Measurements from ENCODE around the gene MCCC1. TPM values are rescaled to one million over a fixed set of nuclear protein-coding genes. Genes with fewer than 3 reads are reported as not detected.
A peak's percentile ranks its signal among the peaks of the same experiment; 100 is the strongest.

The MCCC1 gene
- total RNA-seq, 1 donor from 2014 or later: 32.2 TPM

- DNase-seq (ENCODE audit: low spot score, unreplicated experiment): no peak
- Mint-ChIP-seq H3K4me1 (ENCODE audit: low read depth) (peaks cover 17% of the 10 kb centered on the region), H3K27ac (peak overlapping the region; percentile 99), H3K36me3 (ENCODE audit: insufficient read depth) (peaks cover 12% of the 10 kb centered on the region), H3K4me3 (ENCODE audit: low read depth) (peak overlapping the region; percentile 10), H3K9me3 (ENCODE audit: low read depth) (peaks cover 5% of the 10 kb centered on the region), H3K27me3 (no peaks in the 10 kb centered on the region)
- no peak for TF ChIP-seq CTCF (IDR thresholded peaks at IDR 0.05; ENCODE audit: unreplicated experiment)
Observed at GRCh38 chr3:183100376-183100775, 1.1 kb upstream of the MCCC1 start.

GRCh38 chr3:183099838-183100204 is 525 bp upstream of the MCCC1 start:
- Mint-ChIP-seq H3K36me3 (ENCODE audit: insufficient read depth) (peaks cover 12% of the 10 kb centered on the region), H3K9me3 (ENCODE audit: low read depth) (peaks cover 5% of the 10 kb centered on the region), H3K27ac (peak overlapping the region; percentile 99), H3K4me3 (ENCODE audit: low read depth) (peak overlapping the region; percentile 96), H3K4me1 (ENCODE audit: low read depth) (peaks cover 17% of the 10 kb centered on the region), H3K27me3 (no peaks in the 10 kb centered on the region)
- DNase-seq (ENCODE audit: low spot score, unreplicated experiment): no peak
- no peak for TF ChIP-seq CTCF (IDR thresholded peaks at IDR 0.05; ENCODE audit: unreplicated experiment)

GRCh38 chr3:183098536-183099025 is 715 bp downstream of the MCCC1 start:
- Mint-ChIP-seq H3K4me1 (ENCODE audit: low read depth) (peaks cover 17% of the 10 kb centered on the region), H3K36me3 (ENCODE audit: insufficient read depth) (peaks cover 14% of the 10 kb centered on the region), H3K27me3 (no peaks in the 10 kb centered on the region), H3K27ac (peak overlapping the region; percentile 99), H3K4me3 (ENCODE audit: low read depth) (peak overlapping the region; percentile 96), H3K9me3 (ENCODE audit: low read depth) (peaks cover 5% of the 10 kb centered on the region)
- no peak for TF ChIP-seq CTCF (IDR thresholded peaks at IDR 0.05; ENCODE audit: unreplicated experiment)
- DNase-seq (ENCODE audit: low spot score, unreplicated experiment): no peak

GRCh38 chr3:183094711-183095110 is 4.6 kb downstream of the MCCC1 start:
- Mint-ChIP-seq H3K36me3 (ENCODE audit: insufficient read depth) (peaks cover 30% of the 10 kb centered on the region), H3K9me3 (ENCODE audit: low read depth) (no peaks in the 10 kb centered on the region), H3K4me3 (ENCODE audit: low read depth) (no peak overlapping the region), H3K27me3 (no peaks in the 10 kb centered on the region), H3K27ac (no peak overlapping the region), H3K4me1 (ENCODE audit: low read depth) (peaks cover 13% of the 10 kb centered on the region)
- TF ChIP-seq CTCF (IDR thresholded peaks at IDR 0.05; ENCODE audit: unreplicated experiment): no peak
- no peak for DNase-seq (ENCODE audit: low spot score, unreplicated experiment)

GRCh38 chr3:183092256-183092655 is 7.0 kb downstream of the MCCC1 start:
- Mint-ChIP-seq H3K36me3 (ENCODE audit: insufficient read depth) (peaks cover 32% of the 10 kb centered on the region), H3K4me1 (ENCODE audit: low read depth) (no peaks in the 10 kb centered on the region), H3K27ac (no peak overlapping the region), H3K27me3 (no peaks in the 10 kb centered on the region), H3K9me3 (ENCODE audit: low read depth) (no peaks in the 10 kb centered on the region), H3K4me3 (ENCODE audit: low read depth) (no peak overlapping the region)
- TF ChIP-seq CTCF (IDR thresholded peaks at IDR 0.05; ENCODE audit: unreplicated experiment): no peak
- no peak for DNase-seq (ENCODE audit: low spot score, unreplicated experiment)

Data from progenitor cell of endocrine pancreas (in vitro differentiated cells).